ENCODE measurements around the gene VSNL1. TPM values are rescaled to one million over a fixed set of nuclear protein-coding genes. Genes with fewer than 3 reads are reported as not detected.

The VSNL1 gene
- total RNA-seq, 1 donor from 2014 or later = 19.2 TPM

DNA sequence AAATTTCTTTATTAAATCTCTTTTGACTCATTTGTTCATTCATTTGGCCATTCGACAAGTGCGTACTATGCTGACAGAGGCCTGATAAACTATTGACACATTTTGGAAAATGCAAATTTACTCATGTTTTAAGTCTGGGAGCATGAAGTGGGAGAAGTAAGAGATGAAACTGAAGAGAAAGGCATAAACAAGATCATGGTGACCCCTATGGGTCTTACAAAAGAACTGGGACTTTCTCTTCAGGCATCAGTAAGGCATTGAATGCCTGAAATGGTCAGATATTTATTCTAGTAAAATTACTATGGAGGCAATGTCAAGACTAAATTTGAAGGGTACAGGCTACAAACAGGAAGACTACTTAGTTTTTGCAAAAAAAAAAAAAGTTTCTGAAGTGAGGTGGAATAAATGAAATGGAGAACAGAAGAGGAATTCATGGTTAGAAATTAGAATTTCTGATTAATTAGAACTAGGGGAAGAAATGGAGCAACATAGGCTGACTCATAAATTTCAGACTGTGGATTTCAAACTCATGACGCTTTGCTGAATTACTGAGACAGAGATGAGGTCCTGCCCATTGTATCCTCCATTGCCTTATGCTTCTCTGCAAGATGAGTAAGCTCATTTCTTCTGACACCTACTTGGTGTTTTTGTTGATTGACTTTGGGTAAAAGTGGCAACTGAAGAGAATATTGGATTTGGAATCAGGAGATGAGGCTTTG, 32.7 kb downstream of the VSNL1 start:
- intact Hi-C loops (cut with DNase I) = no loop called here
- Histone ChIP-seq H3K27ac (no peak overlapping the region), H3K4me1 (peaks cover 11% of the 10 kb centered on the region), H3K4me3 (no peak overlapping the region), H3K36me3 (no peaks in the 10 kb centered on the region), H3K27me3 (no peaks in the 10 kb centered on the region), H3K9me3 (no peaks in the 10 kb centered on the region)
- TF ChIP-seq, protein P1, sequence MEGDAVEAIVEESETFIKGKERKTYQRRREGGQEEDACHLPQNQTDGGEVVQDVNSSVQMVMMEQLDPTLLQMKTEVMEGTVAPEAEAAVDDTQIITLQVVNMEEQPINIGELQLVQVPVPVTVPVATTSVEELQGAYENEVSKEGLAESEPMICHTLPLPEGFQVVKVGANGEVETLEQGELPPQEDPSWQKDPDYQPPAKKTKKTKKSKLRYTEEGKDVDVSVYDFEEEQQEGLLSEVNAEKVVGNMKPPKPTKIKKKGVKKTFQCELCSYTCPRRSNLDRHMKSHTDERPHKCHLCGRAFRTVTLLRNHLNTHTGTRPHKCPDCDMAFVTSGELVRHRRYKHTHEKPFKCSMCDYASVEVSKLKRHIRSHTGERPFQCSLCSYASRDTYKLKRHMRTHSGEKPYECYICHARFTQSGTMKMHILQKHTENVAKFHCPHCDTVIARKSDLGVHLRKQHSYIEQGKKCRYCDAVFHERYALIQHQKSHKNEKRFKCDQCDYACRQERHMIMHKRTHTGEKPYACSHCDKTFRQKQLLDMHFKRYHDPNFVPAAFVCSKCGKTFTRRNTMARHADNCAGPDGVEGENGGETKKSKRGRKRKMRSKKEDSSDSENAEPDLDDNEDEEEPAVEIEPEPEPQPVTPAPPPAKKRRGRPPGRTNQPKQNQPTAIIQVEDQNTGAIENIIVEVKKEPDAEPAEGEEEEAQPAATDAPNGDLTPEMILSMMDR (IDR thresholded peaks at IDR 0.05) = no peak
- TF ChIP-seq POLR2AphosphoS5 (IDR thresholded peaks at IDR 0.05; ENCODE audit: insufficient read depth in 1 of 2, low read depth in 1 of 2) (peak in 1 of 2 donors; percentile 46), POLR2A (IDR thresholded peaks at IDR 0.05) (no peak)
- DNase-seq (ENCODE audit: extremely low spot score in 2 of 2) = no peak

DNA sequence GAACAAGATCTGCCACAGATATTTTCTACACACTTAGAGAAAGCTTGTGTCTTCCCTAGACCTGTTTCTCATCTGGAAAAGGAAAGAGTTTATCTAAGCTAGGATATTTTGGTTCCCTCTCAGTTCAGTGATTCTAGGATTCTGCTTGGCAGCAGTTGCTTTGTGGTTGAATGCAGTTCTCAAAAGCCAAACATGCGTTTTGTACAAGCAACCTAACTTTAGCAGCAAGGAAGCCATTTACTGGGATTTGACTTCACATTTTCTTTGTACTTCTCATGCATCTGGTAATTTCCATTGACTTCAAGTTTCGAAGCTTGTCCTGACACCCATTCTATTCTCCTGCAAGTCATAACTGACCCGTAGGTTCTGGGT, 33.3 kb downstream of the VSNL1 start:
- peaks cover 11% of the 10 kb centered on the region for H3K4me1 ChIP-seq
- H3K27me3 ChIP-seq = no peaks in the 10 kb centered on the region
- DNase-seq (ENCODE audit: extremely low spot score in 2 of 2) = no peak
- no peak overlapping the region for H3K27ac ChIP-seq
- no peak overlapping the region for H3K4me3 ChIP-seq
- H3K36me3 ChIP-seq = no peaks in the 10 kb centered on the region
- H3K9me3 ChIP-seq = no peaks in the 10 kb centered on the region
- intact Hi-C loops (cut with DNase I) = no loop called here
- TF ChIP-seq, protein P1 (IDR thresholded peaks at IDR 0.05) = no peak
- TF ChIP-seq POLR2A (IDR thresholded peaks at IDR 0.05) (no peak), POLR2AphosphoS5 (IDR thresholded peaks at IDR 0.05; ENCODE audit: insufficient read depth in 1 of 2, low read depth in 1 of 2) (no peak)

DNA sequence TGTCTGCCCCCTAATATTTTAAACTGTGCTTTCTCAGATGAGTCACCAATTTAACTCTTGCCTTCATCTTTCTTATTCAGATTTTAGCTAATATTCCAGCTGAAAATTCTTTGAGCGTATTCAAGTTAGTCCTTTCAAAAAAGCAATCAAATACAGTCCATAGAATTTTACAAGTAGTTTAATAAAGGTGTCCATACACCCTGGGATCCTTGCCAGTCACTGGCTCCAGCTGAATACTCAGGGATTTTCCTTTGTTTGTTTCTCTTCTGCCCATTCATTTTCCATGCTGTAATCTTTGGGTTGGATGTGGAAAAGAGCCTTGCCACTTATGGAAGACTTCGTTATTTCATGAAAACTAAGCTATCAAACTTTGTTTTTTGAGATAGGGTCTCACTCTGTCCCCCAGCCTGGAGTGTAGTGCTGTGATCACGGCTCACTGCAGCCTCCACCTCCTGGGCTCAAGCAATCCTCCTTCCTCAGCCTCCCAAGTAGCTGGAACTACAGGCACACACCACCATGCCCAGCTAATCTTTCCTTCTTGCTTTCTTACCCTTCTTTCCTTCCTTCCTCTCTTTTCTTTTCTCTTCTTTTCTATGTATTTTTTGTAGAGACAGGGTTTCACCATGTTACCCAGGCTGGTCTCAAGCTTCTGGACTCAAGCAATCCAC, 34.0 kb downstream of the VSNL1 start:
- H3K27ac ChIP-seq = no peak overlapping the region
- TF ChIP-seq, protein P1 (IDR thresholded peaks at IDR 0.05) = no peak
- TF ChIP-seq POLR2A (IDR thresholded peaks at IDR 0.05) = no peak
- TF ChIP-seq POLR2AphosphoS5 (IDR thresholded peaks at IDR 0.05; ENCODE audit: insufficient read depth in 1 of 2, low read depth in 1 of 2) = no peak
- no peaks in the 10 kb centered on the region for H3K9me3 ChIP-seq
- H3K4me3 ChIP-seq = no peak overlapping the region
- DNase-seq (ENCODE audit: extremely low spot score in 2 of 2) = no peak
- intact Hi-C loops (cut with DNase I) = no loop called here
- H3K27me3 ChIP-seq = no peaks in the 10 kb centered on the region
- no peaks in the 10 kb centered on the region for H3K36me3 ChIP-seq
- peaks cover 11% of the 10 kb centered on the region for H3K4me1 ChIP-seq

DNA sequence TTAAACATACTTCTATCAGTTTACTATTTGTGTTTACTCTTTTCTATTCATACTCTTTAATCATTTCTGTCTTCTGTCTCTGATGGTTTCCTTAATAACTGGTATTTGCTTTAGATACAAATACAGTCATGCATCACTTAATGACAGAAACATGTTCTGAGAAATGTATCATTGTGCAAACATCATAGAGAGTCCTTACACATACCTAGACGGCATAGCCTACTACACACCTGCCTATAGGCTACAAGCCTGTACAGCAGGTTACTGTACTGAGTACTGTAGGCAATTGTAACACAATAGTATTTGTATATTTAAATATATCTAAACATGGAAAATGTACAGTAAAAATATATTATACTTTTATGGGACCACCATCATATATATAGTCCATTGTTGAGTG, 36.3 kb downstream of the VSNL1 start:
- Histone ChIP-seq H3K27me3 (no peaks in the 10 kb centered on the region), H3K9me3 (no peaks in the 10 kb centered on the region), H3K4me3 (no peak overlapping the region), H3K4me1 (peaks cover 11% of the 10 kb centered on the region), H3K36me3 (no peaks in the 10 kb centered on the region), H3K27ac (no peak overlapping the region)
- intact Hi-C loops (cut with DNase I) = no loop called here
- TF ChIP-seq, protein P1 (IDR thresholded peaks at IDR 0.05) = no peak
- TF ChIP-seq POLR2AphosphoS5 (IDR thresholded peaks at IDR 0.05; ENCODE audit: insufficient read depth in 1 of 2, low read depth in 1 of 2) = peak in 1 of 2 donors; percentile 65
- TF ChIP-seq POLR2A (IDR thresholded peaks at IDR 0.05) = no peak
- DNase-seq (ENCODE audit: extremely low spot score in 2 of 2) = no peak

DNA sequence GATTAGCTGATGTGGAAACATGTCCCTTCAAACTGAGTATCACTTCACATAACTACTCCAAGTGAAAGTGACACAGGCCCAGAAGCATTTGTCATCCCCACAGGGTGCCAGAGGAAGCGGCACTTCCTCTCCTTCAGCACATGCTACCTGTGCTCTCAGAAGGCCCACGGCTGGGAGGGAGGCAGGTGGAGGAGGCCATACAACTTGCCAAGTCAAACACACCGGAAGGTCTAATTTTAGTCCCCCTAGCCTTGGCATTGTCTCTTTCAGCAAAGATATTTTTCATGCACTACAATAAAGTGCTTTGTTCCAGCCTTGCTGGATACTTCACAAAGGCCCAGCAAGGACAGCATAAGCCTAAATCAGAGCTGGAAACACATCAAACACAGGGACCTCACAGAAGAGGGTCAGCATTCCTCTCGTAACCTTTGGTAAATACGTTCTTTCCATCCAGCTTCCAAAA, 38.0 kb downstream of the VSNL1 start:
- no peak overlapping the region for H3K4me3 ChIP-seq
- no peaks in the 10 kb centered on the region for H3K27me3 ChIP-seq
- DNase-seq (ENCODE audit: extremely low spot score in 2 of 2) = no peak
- H3K4me1 ChIP-seq = peaks cover 11% of the 10 kb centered on the region
- intact Hi-C loops (cut with DNase I) = no loop called here
- H3K27ac ChIP-seq = no peak overlapping the region
- no peaks in the 10 kb centered on the region for H3K9me3 ChIP-seq
- TF ChIP-seq, protein P1 (IDR thresholded peaks at IDR 0.05) = no peak
- TF ChIP-seq POLR2A (IDR thresholded peaks at IDR 0.05) (no peak), POLR2AphosphoS5 (IDR thresholded peaks at IDR 0.05; ENCODE audit: insufficient read depth in 1 of 2, low read depth in 1 of 2) (no peak)
- H3K36me3 ChIP-seq = no peaks in the 10 kb centered on the region

Measured in vagina (tissue), 2 donors.